H9 (cell line): ENCODE measurements around the gene OTUB2. TPM values are rescaled to one million over a fixed set of nuclear protein-coding genes. Genes with fewer than 3 reads are reported as not detected.

Experiments
- DNase-seq: peaks from one replicate; pipeline ENCODE4 v3.0.0-alpha.2; 2017
- H2AFZ ChIP-seq: one replicate; pipeline ENCODE4 v1.6.1; 2013; ENCODE audit warnings: mild to moderate bottlenecking, low read length, control low read depth, moderate library complexity
- H2AK5ac ChIP-seq: 2 replicates; pipeline ENCODE4 v1.6.1; 2013; ENCODE audit warnings: low read length, control low read depth, mixed read lengths; ENCODE audit not compliant: insufficient read length
- H2BK120ac ChIP-seq: one replicate; pipeline ENCODE4 v1.6.1; 2013; ENCODE audit warnings: low read depth, mild to moderate bottlenecking, low read length, control low read depth, inconsistent platforms; ENCODE audit not compliant: poor library complexity, severe bottlenecking
- H2BK12ac ChIP-seq: 2 replicates; pipeline ENCODE4 v1.6.1; 2013; ENCODE audit warnings: low read length, control low read depth, mixed read lengths, low read depth; ENCODE audit not compliant: insufficient read length
- H2BK15ac ChIP-seq: 2 replicates; pipeline ENCODE4 v1.6.1; 2013; ENCODE audit warnings: low read depth, low read length, control low read depth
- H2BK20ac ChIP-seq: one replicate; pipeline ENCODE4 v1.6.1; 2013; ENCODE audit warnings: low read depth, mild to moderate bottlenecking, low read length, control low read depth, inconsistent platforms; ENCODE audit not compliant: poor library complexity, severe bottlenecking
- H2BK5ac ChIP-seq: 2 replicates; pipeline ENCODE4 v1.6.1; 2013; ENCODE audit warnings: low read length, control low read depth, mixed read lengths; ENCODE audit not compliant: insufficient read length
- H3K14ac ChIP-seq: 2 replicates; pipeline ENCODE4 v1.6.1; 2013; ENCODE audit warnings: low read length, control low read depth; ENCODE audit not compliant: insufficient read depth
- H3K18ac ChIP-seq: 2 replicates; pipeline ENCODE4 v1.6.1; 2013; ENCODE audit warnings: low read depth, mild to moderate bottlenecking, mixed read lengths, low read length, control low read depth; ENCODE audit not compliant: insufficient read length
- H3K23ac ChIP-seq: 2 replicates; pipeline ENCODE4 v1.6.1; 2013; ENCODE audit warnings: low read length, control low read depth, mixed read lengths, low read depth; ENCODE audit not compliant: insufficient read length
- H3K23me2 ChIP-seq: 2 replicates; pipeline ENCODE4 v1.6.1; 2013; ENCODE audit warnings: low read depth, mild to moderate bottlenecking, mixed read lengths, low read length, control low read depth; ENCODE audit not compliant: insufficient read length, poor library complexity, severe bottlenecking
- H3K27ac ChIP-seq: 2 replicates; pipeline ENCODE4 v1.5.1; 2013; ENCODE audit warnings: low read length, control low read depth, mixed read lengths, low read depth; ENCODE audit not compliant: insufficient read length
- H3K27me3 ChIP-seq: 2 replicates; pipeline ENCODE4 v1.6.1; 2013; ENCODE audit warnings: low read length, control low read depth, inconsistent platforms; ENCODE audit not compliant: insufficient read depth
- H3K4ac ChIP-seq: 2 replicates; pipeline ENCODE4 v1.6.1; 2013; ENCODE audit warnings: low read depth, mild to moderate bottlenecking, control low read depth, inconsistent platforms, low read length, moderate library complexity
- H3K4me1 ChIP-seq: 2 replicates; pipeline ENCODE4 v1.6.1; 2013; ENCODE audit warnings: low read length, control low read depth, inconsistent platforms; ENCODE audit not compliant: insufficient read depth
- H3K4me2 ChIP-seq: 2 replicates; pipeline ENCODE4 v1.6.1; 2013; ENCODE audit warnings: low read length, control low read depth, mixed read lengths; ENCODE audit not compliant: insufficient read length, insufficient read depth
- H3K56ac ChIP-seq: 2 replicates; pipeline ENCODE4 v1.6.1; 2013; ENCODE audit warnings: low read depth, mild to moderate bottlenecking, mixed read lengths, low read length, control low read depth; ENCODE audit not compliant: insufficient read length
- H3K79me1 ChIP-seq: 2 replicates; pipeline ENCODE4 v1.6.1; 2013; ENCODE audit warnings: low read depth, mild to moderate bottlenecking, moderate library complexity, low read length, control low read depth, inconsistent platforms; ENCODE audit not compliant: insufficient read depth, poor library complexity, severe bottlenecking
- H3K79me2 ChIP-seq: 2 replicates; pipeline ENCODE4 v1.6.1; 2013; ENCODE audit warnings: low read length, control low read depth, inconsistent platforms; ENCODE audit not compliant: insufficient read depth
- H3K9ac ChIP-seq: 2 replicates; pipeline ENCODE4 v1.6.1; 2013; ENCODE audit warnings: low read length, control low read depth, mixed read lengths; ENCODE audit not compliant: insufficient read length; ENCODE audit errors: extremely low read depth
- H3K9me3 ChIP-seq: one replicate; pipeline ENCODE4 v1.6.1; 2013; ENCODE audit warnings: low read depth, low read length, inconsistent platforms; ENCODE audit not compliant: control insufficient read depth
- H3T11ph ChIP-seq: one replicate; pipeline ENCODE4 v1.6.1; 2013; ENCODE audit warnings: mild to moderate bottlenecking, low read length, control low read depth, inconsistent platforms
- H4K20me1 ChIP-seq: one replicate; pipeline ENCODE4 v1.6.1; 2013; ENCODE audit not compliant: control insufficient read depth, insufficient read length, insufficient read depth
- H4K5ac ChIP-seq: 2 replicates; pipeline ENCODE4 v1.6.1; 2013; ENCODE audit warnings: low read depth, mild to moderate bottlenecking, mixed read lengths, low read length, control low read depth; ENCODE audit not compliant: insufficient read length
- H4K8ac ChIP-seq: replicated peaks from 2 replicates; pipeline ENCODE4 v1.6.1; 2013; ENCODE audit warnings: low read length, control low read depth, mixed read lengths, low read depth; ENCODE audit not compliant: insufficient read length
- H4K91ac ChIP-seq: 2 replicates; pipeline ENCODE4 v1.6.1; 2013; ENCODE audit warnings: low read depth, mild to moderate bottlenecking, moderate library complexity, mixed read lengths, low read length, control low read depth; ENCODE audit not compliant: insufficient read length
- H3K27ac Mint-ChIP-seq, 3 experiments: 2 replicates in 2 of 3; 3 replicates in 1 of 3; pipeline ENCODE4 v1.8.0; 2020 to 2021; ENCODE audit warnings: mixed read lengths in 3 of 3, mild to moderate bottlenecking in 1 of 3, moderate library complexity in 1 of 3
- H3K27me3 Mint-ChIP-seq: 2 replicates; pipeline ENCODE4 v1.8.0; 2021; ENCODE audit warnings: low read depth, mild to moderate bottlenecking, moderate library complexity, mixed read lengths
- H3K36me3 Mint-ChIP-seq, 3 experiments: 2 replicates in 2 of 3; 3 replicates in 1 of 3; pipeline ENCODE4 v1.8.0; 2020 to 2021; ENCODE audit warnings: low read depth in 3 of 3, mixed read lengths in 3 of 3; ENCODE audit not compliant: insufficient read depth in 1 of 3
- H3K4me1 Mint-ChIP-seq, 2 experiments: 2 replicates each; pipeline ENCODE4 v1.8.0; 2020; ENCODE audit warnings: mixed read lengths in 2 of 2
- H3K4me3 Mint-ChIP-seq, 2 experiments: 2 replicates in 1 of 2; 3 replicates in 1 of 2; pipeline ENCODE4 v1.8.0; 2020 to 2021; ENCODE audit warnings: mild to moderate bottlenecking in 2 of 2, mixed read lengths in 2 of 2, moderate library complexity in 1 of 2
- H3K9me3 Mint-ChIP-seq, 2 experiments: 2 replicates in 1 of 2; 3 replicates in 1 of 2; pipeline ENCODE4 v1.8.0; 2020; ENCODE audit warnings: mild to moderate bottlenecking in 2 of 2, mixed read lengths in 2 of 2, moderate library complexity in 1 of 2
- CTCF ChIP-seq: fragments of 200-600 bp; sonication (generic); conservative IDR thresholded peaks from 3 replicates; pipeline ENCODE4 v1.8.0; 2021; ENCODE audit warnings: antibody characterized with exemption, mild to moderate bottlenecking
- WGBS: extraction: QIAGEN DNeasy Blood & Tissue Kit; methylation state at CpG from one replicate; pipeline ENCODE4 v1.1.7; 2013; ENCODE audit warnings: missing lambda C conversion rate, low lambda C conversion rate, mixed read lengths; ENCODE audit not compliant: insufficient read length; ENCODE audit errors: extremely low coverage; 5-methylcytosine and 5-hydroxymethylcytosine counted together
- total RNA-seq: library from RNA; stranded (reverse); gene quantifications from 2 replicates; pipeline ENCODE4 v1.2.1, GENCODE V29; 2021

Gene OTUB2
- total RNA-seq, 1 experiment from 2014 or later = 3.6 TPM

GRCh38 chr14:94077823-94078222 lies 51.7 kb downstream of the OTUB2 start:
- H3K56ac ChIP-seq = no peak overlapping the region
- no peaks in the 10 kb centered on the region for H3K9me3 ChIP-seq
- H2AFZ ChIP-seq = no peak overlapping the region
- Mint-ChIP-seq H3K27me3 (no peaks in the 10 kb centered on the region), H3K4me1 (peaks cover 30 to 33% of the 10 kb centered on the region in 2 experiments), H3K27ac (no peak overlapping the region), H3K9me3 (peaks cover 15 to 17% of the 10 kb centered on the region in 2 experiments), H3K4me3 (no peak overlapping the region; a peak in 1 of 5 replicates), H3K36me3 (peaks cover 46 to 48% (median 47%) of the 10 kb centered on the region in 3 experiments)
- H3K23ac ChIP-seq = no peak overlapping the region
- no CpG with 5 or more reads among the region's 5 CpGs for WGBS
- H4K5ac ChIP-seq = no peak overlapping the region
- TF ChIP-seq CTCF = no peak
- H2BK120ac ChIP-seq = no peak overlapping the region
- no peak overlapping the region for H2BK15ac ChIP-seq
- H3K18ac ChIP-seq = no peak overlapping the region
- no peak overlapping the region for H4K8ac ChIP-seq
- peaks cover 2% of the 10 kb centered on the region for H3K4me1 ChIP-seq
- H3K27ac ChIP-seq = no peak overlapping the region
- no peak overlapping the region for H2AK5ac ChIP-seq
- H2BK20ac ChIP-seq = no peak overlapping the region
- no peak overlapping the region for H2BK12ac ChIP-seq
- no peak overlapping the region for H3K9ac ChIP-seq
- H3K79me1 ChIP-seq = peaks cover 4% of the 10 kb centered on the region
- peaks cover 8% of the 10 kb centered on the region for H3K23me2 ChIP-seq
- no peak overlapping the region for H3K4ac ChIP-seq
- peaks cover 4% of the 10 kb centered on the region for H4K20me1 ChIP-seq
- peaks cover 41% of the 10 kb centered on the region for H3K79me2 ChIP-seq
- H3K4me2 ChIP-seq = no peak overlapping the region
- no peak overlapping the region for H4K91ac ChIP-seq
- no peak overlapping the region for H2BK5ac ChIP-seq
- H3K14ac ChIP-seq = no peak overlapping the region
- H3K27me3 ChIP-seq = no peaks in the 10 kb centered on the region
- no peak for DNase-seq
- H3T11ph ChIP-seq = no peak overlapping the region
